Duodenal mucosa (tissue), 2 donors: Measurements from ENCODE around the gene CACNA1I.
A peak's percentile ranks its signal among the peaks of the same experiment; 100 is the strongest.

Source experiments
- H3K27ac ChIP-seq: one replicate; pipeline ENCODE4 v1.7.0; 2013; ENCODE audit warnings: low read depth, low read length
- H3K27me3 ChIP-seq, 2 donors: one replicate each; pipeline ENCODE4 v1.7.0; 2013; ENCODE audit warnings: low read length in 2 of 2, control low read depth in 1 of 2; ENCODE audit not compliant: insufficient read depth in 2 of 2, control insufficient read depth in 1 of 2
- H3K36me3 ChIP-seq, 2 donors: one replicate each; pipeline ENCODE4 v1.7.0; 2013; ENCODE audit warnings: low read length in 2 of 2, control low read depth in 1 of 2; ENCODE audit not compliant: insufficient read depth in 2 of 2, control insufficient read depth in 1 of 2
- H3K4me1 ChIP-seq, 2 donors: one replicate each; pipeline ENCODE4 v1.7.0; 2013; ENCODE audit warnings: low read length in 2 of 2, control low read depth in 1 of 2; ENCODE audit not compliant: insufficient read depth in 2 of 2, control insufficient read depth in 1 of 2
- H3K4me3 ChIP-seq, 2 donors: one replicate each; pipeline ENCODE4 v1.7.0; 2013; ENCODE audit warnings: low read length in 2 of 2, low read depth in 1 of 2
- H3K9ac ChIP-seq, 2 donors: one replicate each; pipeline ENCODE4 v1.7.0; 2013; ENCODE audit warnings: low read length in 2 of 2, low read depth in 1 of 2
- H3K9me3 ChIP-seq, 2 donors: one replicate each; pipeline ENCODE4 v1.7.0; 2013; ENCODE audit warnings: low read length in 2 of 2, control low read depth in 1 of 2; ENCODE audit not compliant: control insufficient read depth in 1 of 2

Gene CACNA1I

GRCh38 chr22:39596601-39597000 lies 26.0 kb downstream of the CACNA1I start:
- Histone ChIP-seq H3K4me3 (no peak overlapping the region), H3K9ac (no peak overlapping the region), H3K9me3 (no peaks in the 10 kb centered on the region), H3K27ac (no peak overlapping the region), H3K27me3 (peaks cover 18 to 20% of the 10 kb centered on the region in 2 donors), H3K36me3 (no peaks in the 10 kb centered on the region), H3K4me1 (peaks cover 8 to 23% of the 10 kb centered on the region in 2 donors)

DNA sequence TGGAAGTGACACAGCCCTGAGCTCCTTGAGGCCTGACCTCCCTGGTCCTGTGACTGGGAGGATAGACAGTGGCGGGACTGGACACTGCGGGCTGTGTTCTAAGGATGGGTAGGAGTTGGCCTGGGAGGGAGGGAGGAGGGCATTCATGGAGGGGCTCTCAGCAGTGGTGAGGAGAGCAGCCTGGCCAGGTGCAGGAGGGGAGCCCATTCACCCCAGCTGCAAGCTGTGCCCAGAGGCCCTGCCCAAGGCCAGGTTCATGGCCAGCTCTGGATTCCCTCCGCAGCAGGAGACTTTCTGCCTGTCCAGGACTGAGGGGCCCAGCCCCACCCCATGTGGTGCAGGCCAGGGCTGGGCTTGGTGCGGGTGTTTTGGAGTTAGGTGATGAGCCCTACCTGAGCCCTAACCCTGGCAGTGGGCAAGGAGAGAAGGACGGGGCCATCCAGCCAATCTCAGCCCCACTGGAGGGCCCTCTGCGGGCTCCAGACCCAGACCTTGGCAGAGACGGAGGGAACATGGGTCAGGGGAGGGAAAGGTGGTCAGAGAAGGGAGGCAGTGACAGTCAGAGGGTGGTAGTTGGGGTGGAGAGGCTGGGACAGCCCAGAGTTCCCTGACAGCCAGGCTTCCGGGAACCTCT lies 26.8 kb downstream of the CACNA1I start:
- H3K4me1 ChIP-seq = peaks cover 6 to 21% of the 10 kb centered on the region in 2 donors
- H3K27me3 ChIP-seq = peaks cover 18 to 20% of the 10 kb centered on the region in 2 donors
- no peaks in the 10 kb centered on the region for H3K36me3 ChIP-seq
- no peak overlapping the region for H3K9ac ChIP-seq
- H3K9me3 ChIP-seq = no peaks in the 10 kb centered on the region
- no peak overlapping the region for H3K27ac ChIP-seq
- H3K4me3 ChIP-seq = no peak overlapping the region

GRCh38 chr22:39598017-39598965 lies 27.7 kb downstream of the CACNA1I start:
- Histone ChIP-seq H3K4me1 (peaks cover 3 to 16% of the 10 kb centered on the region in 2 donors), H3K9ac (no peak overlapping the region), H3K27ac (no peak overlapping the region), H3K36me3 (no peaks in the 10 kb centered on the region), H3K4me3 (peak overlapping the region in 1 of 2 donors; percentile 15), H3K9me3 (no peaks in the 10 kb centered on the region), H3K27me3 (peaks cover 16 to 20% of the 10 kb centered on the region in 2 donors)

- H3K27me3 ChIP-seq = peaks cover 15 to 20% of the 10 kb centered on the region in 2 donors
- no peaks in the 10 kb centered on the region for H3K36me3 ChIP-seq
- no peak overlapping the region for H3K27ac ChIP-seq
- H3K4me3 ChIP-seq = no peak overlapping the region
- peaks cover 3 to 16% of the 10 kb centered on the region in 2 donors for H3K4me1 ChIP-seq
- H3K9me3 ChIP-seq = no peaks in the 10 kb centered on the region
- H3K9ac ChIP-seq = no peak overlapping the region
Observed at GRCh38 chr22:39600491-39601179, 30.1 kb downstream of the CACNA1I start.

GRCh38 chr22:39601180-39601535 lies 30.6 kb downstream of the CACNA1I start:
- Histone ChIP-seq H3K9ac (no peak overlapping the region), H3K27ac (no peak overlapping the region), H3K27me3 (peaks cover 17 to 20% of the 10 kb centered on the region in 2 donors), H3K36me3 (no peaks in the 10 kb centered on the region), H3K9me3 (no peaks in the 10 kb centered on the region), H3K4me1 (peaks cover 3 to 16% of the 10 kb centered on the region in 2 donors), H3K4me3 (no peak overlapping the region)

GRCh38 chr22:39603345-39603744 lies 32.8 kb downstream of the CACNA1I start:
- peaks cover 5 to 8% of the 10 kb centered on the region in 2 donors for H3K27me3 ChIP-seq
- H3K9me3 ChIP-seq = no peaks in the 10 kb centered on the region
- no peak overlapping the region for H3K4me3 ChIP-seq
- no peaks in the 10 kb centered on the region for H3K36me3 ChIP-seq
- H3K9ac ChIP-seq = no peak overlapping the region
- peaks cover 3 to 10% of the 10 kb centered on the region in 2 donors for H3K4me1 ChIP-seq
- H3K27ac ChIP-seq = no peak overlapping the region

DNA sequence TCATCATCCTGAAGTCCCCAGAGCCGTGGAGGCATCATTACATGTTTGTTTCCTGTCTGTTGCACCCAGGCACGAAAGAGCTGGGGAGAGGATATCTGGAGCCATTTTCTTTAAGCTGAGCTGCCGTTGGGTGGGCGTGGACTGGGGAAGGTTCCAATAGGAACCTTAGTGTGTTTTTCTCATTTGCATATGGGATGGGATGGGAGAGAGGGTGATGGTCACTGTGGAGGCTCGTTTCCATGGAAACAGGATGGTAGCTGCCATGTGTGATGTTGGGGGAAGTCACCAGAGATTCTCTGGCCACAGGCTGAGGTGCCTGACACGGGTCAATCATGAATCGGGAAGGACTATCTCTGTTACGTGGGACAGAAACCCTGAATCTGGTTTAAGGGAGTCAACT lies 39.7 kb downstream of the CACNA1I start:
- Histone ChIP-seq H3K27me3 (peaks cover 0 to 27% of the 10 kb centered on the region in 2 donors), H3K36me3 (no peaks in the 10 kb centered on the region), H3K4me3 (no peak overlapping the region), H3K9ac (no peak overlapping the region), H3K4me1 (no peaks in the 10 kb centered on the region), H3K9me3 (no peaks in the 10 kb centered on the region), H3K27ac (no peak overlapping the region)

GRCh38 chr22:39610766-39611165 lies 40.2 kb downstream of the CACNA1I start:
- Histone ChIP-seq H3K36me3 (no peaks in the 10 kb centered on the region), H3K4me3 (no peak overlapping the region), H3K4me1 (no peaks in the 10 kb centered on the region), H3K9me3 (no peaks in the 10 kb centered on the region), H3K9ac (no peak overlapping the region), H3K27ac (no peak overlapping the region), H3K27me3 (peaks cover 0 to 25% of the 10 kb centered on the region in 2 donors)

- Histone ChIP-seq H3K4me3 (no peak overlapping the region), H3K9me3 (no peaks in the 10 kb centered on the region), H3K27me3 (peaks cover 0 to 24% of the 10 kb centered on the region in 2 donors), H3K36me3 (no peaks in the 10 kb centered on the region), H3K27ac (no peak overlapping the region), H3K9ac (no peak overlapping the region), H3K4me1 (no peaks in the 10 kb centered on the region)
Observed at GRCh38 chr22:39611360-39611759, 40.8 kb downstream of the CACNA1I start.
